GM18868 (cell line): ENCODE results near the gene CDC42EP1.
"Not testable (repeated sequence)": the region's sequence is repeated elsewhere in the genome, so short reads cannot be mapped to it uniquely, and the experiment has no call there.

ENCODE experiments used
- ATAC-seq: cut with Tn5 transposase; IDR thresholded peaks from one replicate; pipeline ENCODE4 v1.9.1; 2021; ENCODE audit warnings: mild to moderate bottlenecking, moderate library complexity; ENCODE audit not compliant: unreplicated experiment

Gene CDC42EP1

GRCh38 chr22:37533995-37534394 is 26.3 kb upstream of the CDC42EP1 start:
- ATAC-seq, result no peak

GRCh38 chr22:37534445-37534844 is 25.8 kb upstream of the CDC42EP1 start:
- ATAC-seq, result no peak

GRCh38 chr22:37535159-37535558 is 25.1 kb upstream of the CDC42EP1 start:
- no peak for ATAC-seq

GRCh38 chr22:37538590-37539357 is 21.5 kb upstream of the CDC42EP1 start:
- peak; percentile 76 for ATAC-seq

GRCh38 chr22:37539790-37540189 is 20.5 kb upstream of the CDC42EP1 start:
- ATAC-seq, result not testable (repeated sequence)

GRCh38 chr22:37542416-37542815 is 17.9 kb upstream of the CDC42EP1 start:
- ATAC-seq, result not testable (repeated sequence)

GRCh38 chr22:37542959-37543358 is 17.3 kb upstream of the CDC42EP1 start:
- no peak for ATAC-seq

- no peak for ATAC-seq
These were observed 15.2 kb upstream of the CDC42EP1 start for GRCh38 chr22:37544955-37545702.

GRCh38 chr22:37545703-37546436 is 14.4 kb upstream of the CDC42EP1 start:
- ATAC-seq, result no peak

- no peak for ATAC-seq
These were observed 13.6 kb upstream of the CDC42EP1 start for GRCh38 chr22:37546437-37547250.

- no peak for ATAC-seq
These were observed 13.0 kb upstream of the CDC42EP1 start for GRCh38 chr22:37547251-37547741.

GRCh38 chr22:37549704-37550059 is 10.6 kb upstream of the CDC42EP1 start:
- ATAC-seq, result no peak

- ATAC-seq, result not testable (repeated sequence)
These were observed 9.4 kb upstream of the CDC42EP1 start for GRCh38 chr22:37550921-37551320.

- ATAC-seq, result no peak
These were observed 8.3 kb upstream of the CDC42EP1 start for GRCh38 chr22:37551981-37552380.

GRCh38 chr22:37552524-37553163 is 7.6 kb upstream of the CDC42EP1 start:
- ATAC-seq, result no peak

- ATAC-seq, result no peak
These were observed 6.6 kb upstream of the CDC42EP1 start for GRCh38 chr22:37553725-37554124.

GRCh38 chr22:37555029-37555428 is 5.3 kb upstream of the CDC42EP1 start:
- ATAC-seq, result no peak

- no peak for ATAC-seq
These were observed 3.6 kb upstream of the CDC42EP1 start for GRCh38 chr22:37556710-37557109.

- no peak for ATAC-seq
These were observed 2.8 kb upstream of the CDC42EP1 start for GRCh38 chr22:37557321-37558001.

GRCh38 chr22:37558815-37559214 is 1.5 kb upstream of the CDC42EP1 start:
- ATAC-seq, result no peak
